ENCODE measurements around the gene C1orf35. TPM values are rescaled to one million over a fixed set of nuclear protein-coding genes. Genes with fewer than 3 reads are reported as not detected.

Gene C1orf35
- total and polyA plus RNA-seq, 9 of the 15 experiments (the other 6 are each of a cell fraction or from before 2014, with no cell fraction given) = 3.2 to 48.7 (median 12.5) TPM

GRCh38 chr1:228109073-228109961, 6.2 kb upstream of the C1orf35 start, which contains the start of gene MRPL55 (continued):
- TF ChIP-seq ZNF12 (CRISPR knock-in tag; IDR thresholded peaks at IDR 0.05) (0 out of 2 replicates have a peak, but pooled peaks have one; percentile 47), TFE3 (CRISPR knock-in tag; IDR thresholded peaks at IDR 0.05) (no peak), ZBTB5 (IDR thresholded peaks at IDR 0.05) (no peak), GMEB1 (CRISPR knock-in tag; IDR thresholded peaks at IDR 0.05) (peak; percentile 63), ZHX1 (conservative IDR thresholded peaks at IDR 0.05; ENCODE audit: low read length) (peak; percentile 71; the same call in 1 of the 2 replicates), MTA3 (IDR thresholded peaks at IDR 0.05; ENCODE audit: borderline replicate concordance) (peak; percentile 82; the same call in 1 of the 2 replicates)
- TF ChIP-seq, protein P1, sequence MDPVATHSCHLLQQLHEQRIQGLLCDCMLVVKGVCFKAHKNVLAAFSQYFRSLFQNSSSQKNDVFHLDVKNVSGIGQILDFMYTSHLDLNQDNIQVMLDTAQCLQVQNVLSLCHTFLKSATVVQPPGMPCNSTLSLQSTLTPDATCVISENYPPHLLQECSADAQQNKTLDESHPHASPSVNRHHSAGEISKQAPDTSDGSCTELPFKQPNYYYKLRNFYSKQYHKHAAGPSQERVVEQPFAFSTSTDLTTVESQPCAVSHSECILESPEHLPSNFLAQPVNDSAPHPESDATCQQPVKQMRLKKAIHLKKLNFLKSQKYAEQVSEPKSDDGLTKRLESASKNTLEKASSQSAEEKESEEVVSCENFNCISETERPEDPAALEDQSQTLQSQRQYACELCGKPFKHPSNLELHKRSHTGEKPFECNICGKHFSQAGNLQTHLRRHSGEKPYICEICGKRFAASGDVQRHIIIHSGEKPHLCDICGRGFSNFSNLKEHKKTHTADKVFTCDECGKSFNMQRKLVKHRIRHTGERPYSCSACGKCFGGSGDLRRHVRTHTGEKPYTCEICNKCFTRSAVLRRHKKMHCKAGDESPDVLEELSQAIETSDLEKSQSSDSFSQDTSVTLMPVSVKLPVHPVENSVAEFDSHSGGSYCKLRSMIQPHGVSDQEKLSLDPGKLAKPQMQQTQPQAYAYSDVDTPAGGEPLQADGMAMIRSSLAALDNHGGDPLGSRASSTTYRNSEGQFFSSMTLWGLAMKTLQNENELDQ (CRISPR knock-in tag; IDR thresholded peaks at IDR 0.05; ENCODE audit: borderline replicate concordance) = 0 out of 2 replicates have a peak, but pooled peaks have one; percentile 79
- TF ChIP-seq, protein P2, sequence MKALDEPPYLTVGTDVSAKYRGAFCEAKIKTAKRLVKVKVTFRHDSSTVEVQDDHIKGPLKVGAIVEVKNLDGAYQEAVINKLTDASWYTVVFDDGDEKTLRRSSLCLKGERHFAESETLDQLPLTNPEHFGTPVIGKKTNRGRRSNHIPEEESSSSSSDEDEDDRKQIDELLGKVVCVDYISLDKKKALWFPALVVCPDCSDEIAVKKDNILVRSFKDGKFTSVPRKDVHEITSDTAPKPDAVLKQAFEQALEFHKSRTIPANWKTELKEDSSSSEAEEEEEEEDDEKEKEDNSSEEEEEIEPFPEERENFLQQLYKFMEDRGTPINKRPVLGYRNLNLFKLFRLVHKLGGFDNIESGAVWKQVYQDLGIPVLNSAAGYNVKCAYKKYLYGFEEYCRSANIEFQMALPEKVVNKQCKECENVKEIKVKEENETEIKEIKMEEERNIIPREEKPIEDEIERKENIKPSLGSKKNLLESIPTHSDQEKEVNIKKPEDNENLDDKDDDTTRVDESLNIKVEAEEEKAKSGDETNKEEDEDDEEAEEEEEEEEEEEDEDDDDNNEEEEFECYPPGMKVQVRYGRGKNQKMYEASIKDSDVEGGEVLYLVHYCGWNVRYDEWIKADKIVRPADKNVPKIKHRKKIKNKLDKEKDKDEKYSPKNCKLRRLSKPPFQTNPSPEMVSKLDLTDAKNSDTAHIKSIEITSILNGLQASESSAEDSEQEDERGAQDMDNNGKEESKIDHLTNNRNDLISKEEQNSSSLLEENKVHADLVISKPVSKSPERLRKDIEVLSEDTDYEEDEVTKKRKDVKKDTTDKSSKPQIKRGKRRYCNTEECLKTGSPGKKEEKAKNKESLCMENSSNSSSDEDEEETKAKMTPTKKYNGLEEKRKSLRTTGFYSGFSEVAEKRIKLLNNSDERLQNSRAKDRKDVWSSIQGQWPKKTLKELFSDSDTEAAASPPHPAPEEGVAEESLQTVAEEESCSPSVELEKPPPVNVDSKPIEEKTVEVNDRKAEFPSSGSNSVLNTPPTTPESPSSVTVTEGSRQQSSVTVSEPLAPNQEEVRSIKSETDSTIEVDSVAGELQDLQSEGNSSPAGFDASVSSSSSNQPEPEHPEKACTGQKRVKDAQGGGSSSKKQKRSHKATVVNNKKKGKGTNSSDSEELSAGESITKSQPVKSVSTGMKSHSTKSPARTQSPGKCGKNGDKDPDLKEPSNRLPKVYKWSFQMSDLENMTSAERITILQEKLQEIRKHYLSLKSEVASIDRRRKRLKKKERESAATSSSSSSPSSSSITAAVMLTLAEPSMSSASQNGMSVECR (CRISPR knock-in tag; IDR thresholded peaks at IDR 0.05) = peak; percentile 72; the same call in 1 of the 2 replicates
